ENCODE data around the gene BCL2L13. TPM values are rescaled to one million over a fixed set of nuclear protein-coding genes. Genes with fewer than 3 reads are reported as not detected.

The BCL2L13 gene
- total and polyA plus RNA-seq, 2 experiments from 2014 or later = 34.4 to 38.6 TPM

DNA sequence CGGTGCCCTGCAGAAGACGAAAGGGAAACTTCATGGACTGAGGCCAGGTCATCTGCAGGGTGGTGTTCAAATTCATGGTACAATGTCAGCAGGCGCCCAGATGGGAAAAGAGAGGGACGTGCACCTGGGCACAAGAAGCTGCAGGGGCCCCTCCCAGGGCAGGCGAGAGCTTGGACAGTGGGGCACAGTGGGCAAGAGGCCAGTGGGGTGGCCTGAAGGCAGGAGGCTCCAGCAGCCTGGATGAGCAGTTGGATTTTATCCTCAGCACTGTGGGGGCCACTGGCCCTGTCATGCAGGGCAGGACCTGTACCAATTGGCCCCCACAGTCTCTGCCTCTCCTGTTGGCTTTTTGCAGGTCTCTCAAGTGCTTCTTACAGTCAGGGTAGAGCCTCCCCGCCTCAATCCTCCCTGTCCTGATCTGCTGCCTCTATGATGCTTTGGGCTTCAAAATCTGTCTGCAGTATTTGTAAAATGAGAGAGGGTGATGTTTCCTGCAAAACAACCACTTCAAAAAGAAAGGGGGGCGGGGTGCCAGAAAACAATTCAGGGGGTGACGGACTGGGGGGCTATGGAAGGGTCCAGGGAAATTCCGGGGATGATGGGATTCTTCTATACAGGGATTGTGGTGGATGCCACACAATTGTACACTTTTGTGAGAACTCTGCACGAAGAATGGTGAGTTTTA is 137.4 kb downstream of the BCL2L13 start:
- TF ChIP-seq EZH2phosphoT487 (IDR thresholded peaks at IDR 0.05; ENCODE audit: low read depth, severe bottlenecking, unreplicated experiment) (no peak), CTCF (IDR thresholded peaks at IDR 0.05; ENCODE audit: poor library complexity) (no peak), EZH2 (IDR thresholded peaks at IDR 0.05; ENCODE audit: borderline replicate concordance) (no peak)
- WGBS (ENCODE audit: low lambda C conversion rate, missing lambda C conversion rate) = 91% methylated on average over 10 of the region's 10 CpGs
- no peaks in the 10 kb centered on the region for H4K20me1 ChIP-seq (ENCODE audit: insufficient read depth, poor library complexity, severe bottlenecking)
- no peak overlapping the region for H3K27ac ChIP-seq
- H3K9me3 ChIP-seq (ENCODE audit: low read depth) = no peaks in the 10 kb centered on the region
- H3K9me2 ChIP-seq (replicated peaks; ENCODE audit: insufficient read depth) = no peaks in the 10 kb centered on the region
- H3K4me2 ChIP-seq = no peak overlapping the region
- H3K4me3 ChIP-seq = no peak overlapping the region
- H3K27me3 ChIP-seq = no peaks in the 10 kb centered on the region
- peaks cover 11% of the 10 kb centered on the region for H3K4me1 ChIP-seq (ENCODE audit: insufficient read depth)
- no peaks in the 10 kb centered on the region for H3K36me3 ChIP-seq (replicated peaks; ENCODE audit: insufficient read depth, low read depth)
- no peak overlapping the region for H2AFZ ChIP-seq
- peaks cover 28% of the 10 kb centered on the region for H3K79me2 ChIP-seq
- no peak for DNase-seq (ENCODE audit: low spot score)

DNA sequence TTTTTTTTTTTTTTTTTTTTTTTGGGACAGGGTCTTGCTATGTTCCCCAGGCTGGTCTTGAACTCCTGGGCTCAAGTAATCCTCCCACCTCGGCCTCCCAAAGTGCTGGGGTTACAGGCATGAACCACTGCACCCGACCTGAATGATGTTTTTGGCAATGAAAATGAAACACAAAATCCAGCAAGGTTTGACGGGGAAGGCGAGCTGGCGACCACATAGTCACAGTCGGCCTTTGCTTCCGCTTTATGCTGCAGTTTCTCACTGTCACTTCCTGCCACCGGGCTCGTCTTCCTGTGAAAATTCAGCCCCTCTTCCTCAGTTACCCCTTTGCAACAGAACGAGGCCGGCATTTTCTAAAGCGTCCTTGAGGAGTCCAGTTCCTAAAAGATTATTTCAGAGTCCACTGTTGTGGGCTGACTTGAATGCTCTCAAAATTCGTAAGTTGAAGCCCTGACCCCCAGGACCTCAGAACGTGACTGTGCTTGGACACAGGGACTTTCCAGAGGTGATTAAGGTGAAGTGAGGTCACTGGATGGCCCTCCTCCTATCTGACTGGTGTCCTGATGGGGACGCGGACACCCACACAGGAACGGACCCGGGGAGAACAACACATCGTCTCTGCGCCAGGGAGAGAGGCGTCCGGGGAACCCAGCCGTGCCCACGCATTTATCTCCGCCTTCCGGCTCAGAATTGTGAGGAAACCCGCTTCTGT is 138.6 kb downstream of the BCL2L13 start:
- Histone ChIP-seq H3K4me1 (ENCODE audit: insufficient read depth) (peaks cover 11% of the 10 kb centered on the region), H3K27ac (no peak overlapping the region), H3K4me3 (no peak overlapping the region), H4K20me1 (ENCODE audit: insufficient read depth, poor library complexity, severe bottlenecking) (no peaks in the 10 kb centered on the region), H2AFZ (no peak overlapping the region), H3K9me2 (replicated peaks; ENCODE audit: insufficient read depth) (no peaks in the 10 kb centered on the region), H3K4me2 (no peak overlapping the region), H3K36me3 (replicated peaks; ENCODE audit: insufficient read depth, low read depth) (no peaks in the 10 kb centered on the region), H3K79me2 (peaks cover 15% of the 10 kb centered on the region), H3K27me3 (no peaks in the 10 kb centered on the region), H3K9me3 (ENCODE audit: low read depth) (no peaks in the 10 kb centered on the region)
- TF ChIP-seq EZH2 (IDR thresholded peaks at IDR 0.05; ENCODE audit: borderline replicate concordance) = no peak
- TF ChIP-seq EZH2phosphoT487 (IDR thresholded peaks at IDR 0.05; ENCODE audit: low read depth, severe bottlenecking, unreplicated experiment) = no peak
- no peak for TF ChIP-seq CTCF (IDR thresholded peaks at IDR 0.05; ENCODE audit: poor library complexity)
- WGBS (ENCODE audit: low lambda C conversion rate, missing lambda C conversion rate) = 92% methylated on average over 25 of the region's 27 CpGs
- no peak for DNase-seq (ENCODE audit: low spot score)

GRCh38 chr22:17777717-17778044 is 139.1 kb downstream of the BCL2L13 start:
- H3K4me3 ChIP-seq = no peak overlapping the region
- H3K9me2 ChIP-seq (replicated peaks; ENCODE audit: insufficient read depth) = no peaks in the 10 kb centered on the region
- H2AFZ ChIP-seq = no peak overlapping the region
- no peak overlapping the region for H3K27ac ChIP-seq
- H3K79me2 ChIP-seq = peaks cover 10% of the 10 kb centered on the region
- H4K20me1 ChIP-seq (ENCODE audit: insufficient read depth, poor library complexity, severe bottlenecking) = no peaks in the 10 kb centered on the region
- H3K4me2 ChIP-seq = no peak overlapping the region
- DNase-seq (ENCODE audit: low spot score) = no peak
- H3K4me1 ChIP-seq (ENCODE audit: insufficient read depth) = peaks cover 9% of the 10 kb centered on the region
- TF ChIP-seq EZH2phosphoT487 (IDR thresholded peaks at IDR 0.05; ENCODE audit: low read depth, severe bottlenecking, unreplicated experiment) = no peak
- no peak for TF ChIP-seq EZH2 (IDR thresholded peaks at IDR 0.05; ENCODE audit: borderline replicate concordance)
- TF ChIP-seq CTCF (IDR thresholded peaks at IDR 0.05; ENCODE audit: poor library complexity) = no peak
- H3K36me3 ChIP-seq (replicated peaks; ENCODE audit: insufficient read depth, low read depth) = no peaks in the 10 kb centered on the region
- 94% methylated on average over 6 of the region's 6 CpGs for WGBS (ENCODE audit: low lambda C conversion rate, missing lambda C conversion rate)
- no peaks in the 10 kb centered on the region for H3K27me3 ChIP-seq
- H3K9me3 ChIP-seq (ENCODE audit: low read depth) = no peaks in the 10 kb centered on the region

Measured in hepatocyte (in vitro differentiated cells).